CD14-positive monocyte (primary cell): Measurements from ENCODE around the gene SH3RF1. TPM values are rescaled to one million over a fixed set of nuclear protein-coding genes. Genes with fewer than 3 reads are reported as not detected.

ENCODE experiments used
- DNase-seq, 3 donors: peaks; one replicate each; pipeline ENCODE4 v3.0.0-alpha.2; 2011 to 2022
- H2AFZ ChIP-seq: 2 replicates; pipeline ENCODE4 v1.6.0; 2012; ENCODE audit warnings: mild to moderate bottlenecking, low read depth, low read length, inconsistent platforms; ENCODE audit not compliant: insufficient read depth, poor library complexity, severe bottlenecking
- H3K27ac ChIP-seq, 2 donors: 1 replicate in 1 of 2; 2 replicates in 1 of 2; pipeline ENCODE4 v1.5.1; 2012 to 2013; ENCODE audit warnings: low read length in 2 of 2, control low read depth in 1 of 2, inconsistent platforms in 1 of 2, low read depth in 1 of 2, mild to moderate bottlenecking in 1 of 2
- H3K27me3 ChIP-seq, 2 donors: one replicate each; pipeline versions ENCODE4 v1.6.0 to v1.6.1; 2011 to 2013; ENCODE audit warnings: low read length in 2 of 2; ENCODE audit not compliant: control insufficient read depth in 2 of 2, insufficient read depth in 2 of 2
- H3K36me3 ChIP-seq, 2 donors: replicated peaks in 1 of 2; 1 replicate in 1 of 2; 2 replicates in 1 of 2; pipeline versions ENCODE4 v1.5.1 to v1.6.1; 2012 to 2013; ENCODE audit warnings: low read length in 2 of 2, control low read depth in 1 of 2, inconsistent platforms in 1 of 2, mild to moderate bottlenecking in 1 of 2; ENCODE audit not compliant: insufficient read depth in 2 of 2, control insufficient read depth in 1 of 2
- H3K4me1 ChIP-seq, 2 donors: 1 replicate in 1 of 2; 2 replicates in 1 of 2; pipeline versions ENCODE4 v1.5.1 to v1.6.1; 2012 to 2013; ENCODE audit warnings: low read length in 2 of 2, control low read depth in 1 of 2, inconsistent platforms in 1 of 2, mild to moderate bottlenecking in 1 of 2, moderate library complexity in 1 of 2; ENCODE audit not compliant: insufficient read depth in 2 of 2, control insufficient read depth in 1 of 2
- H3K4me2 ChIP-seq: replicated peaks from 2 replicates; pipeline ENCODE3; 2012; ENCODE audit warnings: low read length, moderate library complexity, mild to moderate bottlenecking; ENCODE audit not compliant: poor library complexity, severe bottlenecking; ENCODE audit errors: extremely low read depth
- H3K4me3 ChIP-seq, 3 experiments: fragments of 200-600 bp in 1 of 3; sonication (generic) in 1 of 3; replicated peaks in 1 of 3; 1 replicate in 2 of 3; 2 replicates in 1 of 3; pipeline ENCODE4 v1.5.1; 2011 to 2013; ENCODE audit warnings: low read length in 3 of 3, mild to moderate bottlenecking in 3 of 3, control low read depth in 2 of 3, low read depth in 2 of 3, inconsistent platforms in 1 of 3, moderate library complexity in 1 of 3
- H3K79me2 ChIP-seq: 2 replicates; pipeline ENCODE4 v1.6.0; 2012; ENCODE audit warnings: mild to moderate bottlenecking, control low read depth, inconsistent platforms, low read length, moderate library complexity; ENCODE audit not compliant: insufficient read depth
- H3K9ac ChIP-seq: 2 replicates; pipeline ENCODE4 v1.6.0; 2017; ENCODE audit warnings: low read length, mild to moderate bottlenecking; ENCODE audit not compliant: insufficient read depth, poor library complexity, severe bottlenecking
- H3K9me3 ChIP-seq, 2 donors: replicated peaks in 1 of 2; 1 replicate in 1 of 2; 2 replicates in 1 of 2; pipeline versions ENCODE4 v1.5.1 to v1.6.1; 2012 to 2013; ENCODE audit warnings: low read length in 2 of 2, control low read depth in 1 of 2; ENCODE audit not compliant: control insufficient read depth in 1 of 2, insufficient read depth in 1 of 2
- H4K20me1 ChIP-seq: 2 replicates; pipeline ENCODE4 v1.6.0; 2012; ENCODE audit warnings: mild to moderate bottlenecking, low read length, control low read depth, moderate library complexity; ENCODE audit not compliant: insufficient read depth
- H3K27ac Mint-ChIP-seq, 7 donors: one replicate each; pipeline ENCODE4 v1.8.0; 2020; ENCODE audit warnings: mild to moderate bottlenecking in 7 of 7, mixed read lengths in 7 of 7, moderate library complexity in 6 of 7, inconsistent platforms in 2 of 7
- H3K27me3 Mint-ChIP-seq, 3 donors: one replicate each; pipeline ENCODE4 v1.8.0; 2021 to 2022; ENCODE audit warnings: low read depth in 3 of 3, mild to moderate bottlenecking in 3 of 3, mixed read lengths in 3 of 3, moderate library complexity in 3 of 3, inconsistent platforms in 1 of 3
- H3K36me3 Mint-ChIP-seq, 2 donors: one replicate each; pipeline ENCODE4 v1.8.0; 2020; ENCODE audit warnings: mixed read lengths in 2 of 2, inconsistent platforms in 1 of 2, mild to moderate bottlenecking in 1 of 2
- H3K4me1 Mint-ChIP-seq: one replicate; pipeline ENCODE4 v1.8.0; 2020; ENCODE audit warnings: mild to moderate bottlenecking, mixed read lengths
- H3K4me3 Mint-ChIP-seq, 2 donors: one replicate each; pipeline ENCODE4 v1.8.0; 2020; ENCODE audit warnings: mild to moderate bottlenecking in 2 of 2, mixed read lengths in 2 of 2, moderate library complexity in 1 of 2
- H3K9me3 Mint-ChIP-seq, 7 donors: one replicate each; pipeline ENCODE4 v1.8.0; 2020 to 2022; ENCODE audit warnings: mixed read lengths in 7 of 7, mild to moderate bottlenecking in 6 of 7, moderate library complexity in 6 of 7, inconsistent platforms in 2 of 7
- WGBS: methylation state at CpG from one replicate; pipeline ENCODE4 v1.1.5; 2013; ENCODE audit warnings: missing lambda C conversion rate; ENCODE audit not compliant: insufficient coverage; 5-methylcytosine and 5-hydroxymethylcytosine counted together
- intact Hi-C, 2 donors: fragments of 100-400 bp; cut with micrococcal nuclease; formaldehyde crosslinking; loops; one replicate each; pipeline versions ENCODE4 v1.15.0 to v1.15.1; 2023
- polyA plus RNA-seq, 3 donors: library from polyadenylated mRNA; depleted of rRNA in 1 of 3; unstranded in 2 of 3; stranded (reverse) in 1 of 3; fragments of 300-500 nt in 2 of 3; fragments of >200 nt in 1 of 3; fragmentation: Illumina TruSeq in 2 of 3; gene quantifications; 1 replicate in 2 of 3; 2 replicates in 1 of 3; pipeline ENCODE4 v1.2.3, GENCODE V29; 2012 to 2021
- TF ChIP-seq, protein P1 (sequence below): fragments of 200-600 bp; IDR thresholded peaks from one replicate; pipeline ENCODE4 v1.8.0; 2022; ENCODE audit warnings: antibody characterized with exemption, mild to moderate bottlenecking

The SH3RF1 gene
- polyA plus RNA-seq, 3 donors, result 3.1 to 4.7 (median 4.4) TPM

DNA sequence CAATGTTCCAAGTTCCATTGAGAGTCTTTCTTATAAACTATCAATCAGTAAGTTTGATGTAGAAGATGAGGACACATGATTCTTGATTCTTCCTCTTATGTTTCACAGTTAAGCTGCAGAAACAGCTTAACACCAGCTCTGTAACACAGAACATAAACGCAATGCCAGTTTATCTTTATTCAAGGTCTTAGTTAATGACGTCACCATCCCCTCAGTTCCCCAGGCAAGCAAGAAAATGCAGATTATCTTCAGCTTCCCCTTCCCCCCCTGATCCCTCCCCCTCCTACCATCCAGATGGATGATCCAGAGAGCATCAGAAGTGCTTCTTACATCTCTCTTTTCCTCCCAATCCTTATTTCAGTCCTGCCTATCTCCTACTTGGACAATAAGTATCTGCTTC lies 4.4 kb upstream of the SH3RF1 start:
- H3K27ac Mint-ChIP-seq, result no peak overlapping the region
- intact Hi-C loops, result no loop called here
- no peak overlapping the region for H3K4me3 Mint-ChIP-seq
- H3K27ac ChIP-seq, result no peak overlapping the region
- peaks cover 11 to 16% of the 10 kb centered on the region in 2 donors for H3K4me1 ChIP-seq
- no peak overlapping the region for H3K9ac ChIP-seq
- peaks cover 28% of the 10 kb centered on the region for H3K4me1 Mint-ChIP-seq
- 41% methylated on average over 2 of the region's 2 CpGs for WGBS
- no peaks in the 10 kb centered on the region for H3K9me3 ChIP-seq
- no peaks in the 10 kb centered on the region for H4K20me1 ChIP-seq
- H3K27me3 Mint-ChIP-seq, result peaks cover 0 to 9% (median 1%) of the 10 kb centered on the region in 3 donors
- H3K4me2 ChIP-seq, result no peak overlapping the region
- H3K36me3 Mint-ChIP-seq, result no peaks in the 10 kb centered on the region
- DNase-seq, result peak in 1 of 3 donors; percentile 34
- peaks cover 0 to 3% of the 10 kb centered on the region in 2 donors for H3K27me3 ChIP-seq
- no peak overlapping the region for H3K4me3 ChIP-seq
- no peak overlapping the region for H2AFZ ChIP-seq
- H3K79me2 ChIP-seq, result peaks cover 3% of the 10 kb centered on the region
- H3K9me3 Mint-ChIP-seq, result no peaks in the 10 kb centered on the region
- TF ChIP-seq, protein P1, sequence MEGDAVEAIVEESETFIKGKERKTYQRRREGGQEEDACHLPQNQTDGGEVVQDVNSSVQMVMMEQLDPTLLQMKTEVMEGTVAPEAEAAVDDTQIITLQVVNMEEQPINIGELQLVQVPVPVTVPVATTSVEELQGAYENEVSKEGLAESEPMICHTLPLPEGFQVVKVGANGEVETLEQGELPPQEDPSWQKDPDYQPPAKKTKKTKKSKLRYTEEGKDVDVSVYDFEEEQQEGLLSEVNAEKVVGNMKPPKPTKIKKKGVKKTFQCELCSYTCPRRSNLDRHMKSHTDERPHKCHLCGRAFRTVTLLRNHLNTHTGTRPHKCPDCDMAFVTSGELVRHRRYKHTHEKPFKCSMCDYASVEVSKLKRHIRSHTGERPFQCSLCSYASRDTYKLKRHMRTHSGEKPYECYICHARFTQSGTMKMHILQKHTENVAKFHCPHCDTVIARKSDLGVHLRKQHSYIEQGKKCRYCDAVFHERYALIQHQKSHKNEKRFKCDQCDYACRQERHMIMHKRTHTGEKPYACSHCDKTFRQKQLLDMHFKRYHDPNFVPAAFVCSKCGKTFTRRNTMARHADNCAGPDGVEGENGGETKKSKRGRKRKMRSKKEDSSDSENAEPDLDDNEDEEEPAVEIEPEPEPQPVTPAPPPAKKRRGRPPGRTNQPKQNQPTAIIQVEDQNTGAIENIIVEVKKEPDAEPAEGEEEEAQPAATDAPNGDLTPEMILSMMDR, result no peak
- H3K36me3 ChIP-seq, result no peaks in the 10 kb centered on the region

DNA sequence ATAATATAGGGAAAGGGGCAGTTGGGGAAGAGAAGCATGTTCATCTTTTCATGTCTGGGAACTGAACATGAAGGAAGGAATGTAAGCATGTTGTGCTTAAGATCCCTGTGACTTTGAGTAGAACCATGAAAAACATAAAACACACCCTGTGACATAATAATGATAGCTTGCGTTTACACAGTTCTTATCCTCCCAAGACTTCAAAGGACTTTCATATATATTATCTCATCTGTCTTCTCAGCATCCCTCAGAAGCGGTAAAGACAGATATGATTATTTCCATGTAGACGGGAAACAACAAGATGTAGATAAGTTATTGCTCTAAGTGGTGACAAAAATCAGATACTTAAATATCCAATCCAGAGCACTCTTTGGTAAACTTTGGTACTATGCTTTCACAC lies 3.3 kb upstream of the SH3RF1 start:
- Mint-ChIP-seq H3K27me3 (peaks cover 0 to 9% (median 1%) of the 10 kb centered on the region in 3 donors), H3K4me1 (peaks cover 38% of the 10 kb centered on the region), H3K4me3 (no peak overlapping the region)

More for the DNA sequence above, 3.3 kb upstream of the SH3RF1 start:
- H3K27ac Mint-ChIP-seq, result peak overlapping the region in 1 of 7 donors; percentile 9
- H3K9me3 Mint-ChIP-seq, result no peaks in the 10 kb centered on the region
- peaks cover 14% of the 10 kb centered on the region for H3K79me2 ChIP-seq
- H4K20me1 ChIP-seq, result no peaks in the 10 kb centered on the region
- H3K4me2 ChIP-seq, result no peak overlapping the region
- H3K9ac ChIP-seq, result no peak overlapping the region
- WGBS, result no CpG with 5 or more reads among the region's 3 CpGs
- no peak overlapping the region for H3K4me3 ChIP-seq
- intact Hi-C loops, result no loop called here
- no peak overlapping the region for H3K27ac ChIP-seq
- DNase-seq, result no peak
- no peaks in the 10 kb centered on the region for H3K36me3 ChIP-seq
- peaks cover 21 to 27% of the 10 kb centered on the region in 2 donors for H3K4me1 ChIP-seq
- no peaks in the 10 kb centered on the region for H3K9me3 ChIP-seq
- no peak overlapping the region for H2AFZ ChIP-seq
- H3K36me3 Mint-ChIP-seq, result no peaks in the 10 kb centered on the region
- H3K27me3 ChIP-seq, result peaks cover 0 to 3% of the 10 kb centered on the region in 2 donors
- TF ChIP-seq, protein P1, result no peak
